HG02943 (cell line): ENCODE measurements around the gene EFNA2.

Experiments
- ATAC-seq: cut with Tn5 transposase; IDR thresholded peaks from one replicate; pipeline ENCODE4 v1.9.1; 2021; ENCODE audit warnings: mild to moderate bottlenecking, low read depth, moderate library complexity; ENCODE audit not compliant: unreplicated experiment

EFNA2 gene

DNA sequence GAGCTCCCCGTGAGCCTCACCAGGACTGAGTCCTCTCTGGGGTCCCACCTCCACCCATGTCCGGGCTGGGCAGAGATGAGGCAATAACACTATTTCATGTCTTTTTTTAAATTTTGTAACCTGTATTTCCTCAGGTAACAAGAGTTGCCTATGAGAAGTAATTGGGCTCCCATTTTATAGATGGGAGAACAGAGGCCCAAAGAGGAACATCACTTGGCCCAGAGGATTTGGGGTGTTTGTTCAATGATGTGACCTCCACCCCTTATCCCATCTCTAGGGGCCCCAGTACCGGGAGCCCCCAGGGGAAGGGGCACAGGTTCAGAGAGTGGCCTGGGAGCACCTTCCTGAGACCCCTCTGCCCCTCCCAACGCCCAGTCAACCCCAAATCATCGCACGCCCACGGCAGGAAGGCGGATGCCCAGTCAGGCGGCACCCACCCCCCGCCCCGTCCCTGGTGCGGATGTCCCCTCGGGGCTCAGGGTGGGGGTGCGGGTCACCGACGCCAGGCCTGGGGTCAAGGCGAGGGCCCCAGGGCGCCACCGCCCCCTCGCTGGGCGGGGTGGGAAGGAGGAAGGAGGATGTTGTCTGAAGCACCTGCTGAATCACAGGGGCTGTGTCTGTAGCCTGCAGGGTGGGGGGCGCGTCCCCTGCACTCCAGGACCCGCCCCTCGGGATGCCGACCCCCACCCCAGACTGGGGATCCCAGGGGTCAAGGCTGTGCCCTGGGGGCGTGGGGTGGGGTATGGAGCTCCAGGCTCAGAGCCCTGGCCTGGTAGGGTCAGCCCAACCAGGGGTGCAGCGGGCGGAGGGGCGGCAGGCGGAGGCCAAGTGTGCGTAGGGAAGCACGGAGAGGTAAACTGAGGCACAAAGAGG is 25.6 kb upstream of the EFNA2 start:
- ATAC-seq, result no peak

DNA sequence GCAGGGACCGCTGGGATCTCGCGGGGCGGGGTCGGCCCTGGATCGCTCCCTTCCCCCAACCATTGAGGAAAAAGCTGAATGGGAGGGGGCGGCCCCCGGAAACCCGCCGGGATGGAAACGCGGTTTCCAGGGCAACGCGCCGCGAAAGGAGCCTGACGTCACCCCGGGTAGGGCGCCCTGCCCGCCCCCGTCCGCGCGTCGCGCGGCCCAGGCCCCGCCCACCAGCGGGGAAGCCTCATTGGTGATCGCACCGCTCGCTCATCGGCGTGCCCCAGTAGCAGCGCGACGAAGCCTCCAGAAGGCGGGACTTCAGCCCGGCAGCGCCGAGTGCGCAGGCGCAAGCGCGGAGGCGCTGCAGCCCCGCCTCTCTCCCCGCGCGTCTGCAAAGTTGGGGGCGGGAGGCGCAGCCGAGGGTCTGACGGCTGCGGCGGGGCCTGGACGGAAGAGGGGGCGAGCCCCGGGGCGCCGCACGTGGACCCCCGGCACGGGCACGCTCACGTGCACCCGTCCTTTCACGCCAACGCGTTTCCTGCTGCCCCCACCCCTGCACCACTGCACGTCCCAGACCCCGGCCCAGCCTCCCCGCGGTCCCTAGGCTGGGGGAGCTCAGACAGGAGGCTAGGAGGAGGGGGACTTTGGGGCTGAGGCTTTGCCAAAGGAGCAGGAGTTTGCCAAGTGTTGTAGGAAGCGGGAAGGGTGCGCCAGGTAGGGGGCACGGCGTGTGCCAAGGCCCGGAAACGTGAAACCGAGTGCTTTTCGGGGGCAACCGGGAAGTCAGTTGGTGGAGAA is 24.7 kb upstream of the EFNA2 start:
- peak; percentile 49 for ATAC-seq

DNA sequence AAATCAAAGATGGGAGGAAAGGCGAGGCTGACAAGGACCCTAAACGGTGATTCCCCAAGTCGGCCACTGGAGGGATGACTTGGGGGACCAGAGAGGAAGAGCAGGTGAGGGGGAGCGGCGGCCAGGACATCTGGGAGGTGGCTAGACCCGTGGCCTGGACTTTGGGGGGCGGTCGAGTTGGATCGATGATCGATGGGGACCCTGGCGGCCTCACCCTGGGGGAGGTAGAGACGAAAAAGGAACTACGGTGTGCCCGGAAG is 24.2 kb upstream of the EFNA2 start:
- no peak for ATAC-seq

DNA sequence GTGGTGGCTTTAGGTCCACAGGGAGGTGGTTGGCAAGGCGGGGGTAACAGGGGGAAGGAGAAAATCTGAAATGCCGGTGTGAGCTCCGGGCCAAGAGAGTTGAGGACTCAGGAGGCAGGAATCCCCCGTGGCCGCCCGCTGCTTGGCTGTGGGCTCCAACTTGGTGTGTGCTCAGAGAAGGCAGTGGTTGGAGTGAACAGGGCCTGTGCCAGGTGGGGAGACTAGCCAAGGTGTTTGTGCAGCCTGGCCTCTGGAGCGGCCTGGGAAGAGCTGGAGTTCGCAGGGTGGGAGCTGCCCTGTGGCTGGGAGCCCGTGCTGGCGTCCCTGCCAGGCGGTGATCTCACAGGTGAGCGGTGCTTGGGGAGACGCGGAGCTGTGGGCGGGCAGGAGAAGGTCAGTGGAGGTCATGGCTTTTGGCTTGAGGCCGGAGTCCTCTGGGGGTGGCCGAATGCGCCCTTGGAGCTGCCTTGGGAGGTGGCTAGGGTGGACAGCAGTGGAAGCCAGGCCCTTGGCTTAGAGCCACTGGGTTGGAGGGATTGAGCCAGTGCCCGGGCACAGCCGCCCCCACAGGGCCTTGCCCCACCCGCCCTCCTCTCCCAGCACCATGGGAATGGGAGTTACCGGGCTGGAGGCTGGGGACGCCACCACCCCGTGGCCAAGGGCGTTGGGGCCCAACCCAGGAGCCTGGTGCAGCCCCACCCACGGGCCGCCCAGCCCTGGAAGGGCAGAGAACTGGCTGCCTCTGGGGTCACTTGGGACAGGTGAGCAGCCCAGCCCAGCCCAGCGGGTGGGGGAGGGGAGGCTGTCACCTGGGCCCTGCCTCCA is 23.7 kb upstream of the EFNA2 start:
- ATAC-seq, result no peak

DNA sequence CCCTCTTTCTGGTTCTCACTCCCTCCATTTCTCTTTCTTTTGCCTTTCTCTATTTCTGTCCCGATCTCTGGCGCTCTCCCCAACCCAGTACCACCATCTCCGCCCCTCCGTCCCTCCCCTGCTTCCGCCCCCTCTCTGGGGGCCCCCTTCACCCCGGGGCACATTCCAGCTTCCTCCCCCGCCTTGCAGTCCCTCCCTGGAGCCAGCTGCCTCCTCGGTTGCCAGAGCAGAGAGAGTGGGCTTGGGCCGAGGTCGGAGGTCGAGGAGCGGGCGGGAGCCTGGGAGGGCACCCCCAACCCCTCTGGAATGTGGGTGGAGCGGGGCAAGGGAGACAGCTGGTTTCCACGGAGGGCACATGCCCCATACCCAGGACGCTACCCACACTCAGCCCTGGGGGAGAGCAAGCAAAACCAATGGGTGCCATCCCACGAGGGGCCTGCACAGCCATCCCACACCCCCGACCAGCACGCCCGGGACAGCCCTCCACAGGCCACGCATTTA is 23.0 kb upstream of the EFNA2 start:
- ATAC-seq, result no peak

DNA sequence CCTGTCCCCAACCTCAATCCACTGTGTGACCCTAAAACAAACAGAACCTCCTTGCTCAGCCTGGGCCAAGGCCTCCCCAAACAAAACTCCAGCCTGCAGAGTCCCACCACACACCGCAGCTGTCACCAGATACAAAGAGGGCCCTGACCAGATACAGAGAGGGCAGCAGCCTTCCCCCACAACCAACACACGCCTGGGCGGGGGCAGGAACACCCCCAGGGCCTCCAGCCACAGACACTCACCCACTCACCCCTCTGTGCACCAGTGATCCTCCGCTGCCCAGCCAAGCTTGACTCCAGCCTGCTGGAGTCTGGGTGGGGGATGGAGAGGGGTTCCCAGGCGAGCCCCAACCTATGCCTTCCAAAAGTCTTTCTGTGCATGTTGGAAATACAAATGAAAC is 22.5 kb upstream of the EFNA2 start:
- no peak for ATAC-seq

DNA sequence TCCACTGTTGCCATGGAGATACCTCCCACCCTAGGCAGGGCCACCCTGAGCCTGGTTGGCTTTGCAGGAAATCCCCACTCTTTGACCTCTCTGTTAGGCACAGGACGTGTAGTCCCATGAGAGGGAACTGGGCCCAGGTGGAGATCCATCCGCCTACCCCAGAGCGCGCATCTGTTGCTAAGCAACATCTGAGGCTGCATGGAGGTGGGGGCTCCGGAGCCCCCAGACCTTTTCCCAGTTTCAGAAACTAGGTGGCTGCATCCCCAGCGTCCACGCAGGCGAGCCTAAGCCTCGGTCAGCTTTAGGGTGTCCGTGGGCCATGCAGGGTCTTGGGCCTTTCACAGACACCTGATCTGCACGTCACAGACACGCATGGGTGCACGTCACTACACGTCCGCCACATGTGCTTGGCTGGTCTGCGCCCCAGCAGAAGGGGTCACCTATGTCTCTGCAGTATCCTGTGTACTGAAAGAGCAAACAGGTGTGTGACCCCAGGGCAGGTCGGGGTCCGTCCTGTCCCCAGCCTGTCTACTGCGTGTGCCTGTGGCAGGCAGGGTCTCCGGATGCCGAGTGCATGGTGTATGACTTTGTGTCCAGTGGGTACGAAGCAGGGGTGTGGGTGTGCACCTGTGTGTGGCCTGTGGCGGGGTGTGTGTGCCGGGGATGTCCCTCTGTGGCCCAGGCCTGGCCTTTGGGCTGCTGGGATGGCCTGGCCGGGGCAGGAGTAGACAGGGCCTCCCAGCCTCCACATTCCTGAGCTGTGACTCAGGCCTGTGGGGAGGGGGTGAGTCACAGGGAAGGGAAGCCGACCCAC is 20.7 kb upstream of the EFNA2 start:
- no peak for ATAC-seq

DNA sequence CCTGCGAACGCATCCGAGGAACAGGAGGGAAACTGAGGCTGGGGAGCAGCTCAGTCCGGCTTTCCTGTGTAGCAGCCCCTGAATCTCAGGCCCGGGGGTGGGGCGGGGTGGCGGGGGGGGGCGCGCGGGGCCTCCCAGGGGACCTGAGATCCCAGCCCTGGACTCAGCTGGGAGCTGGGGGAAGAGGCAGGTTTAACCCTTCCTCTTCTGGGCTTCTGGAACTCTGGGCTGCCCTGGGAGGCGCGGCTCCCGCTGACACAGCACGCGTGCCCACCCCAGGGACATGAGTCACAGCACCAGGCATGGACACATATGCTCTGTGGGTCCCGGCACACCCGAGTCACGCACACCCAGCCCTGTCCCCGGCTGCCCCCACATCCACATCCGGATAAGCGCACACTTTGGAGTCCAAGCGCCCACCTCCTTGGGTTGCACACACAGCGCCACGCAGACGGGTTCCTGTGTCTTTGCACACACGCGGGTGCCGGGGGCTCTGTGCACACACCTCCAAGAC is 20.0 kb upstream of the EFNA2 start:
- ATAC-seq, result no peak

DNA sequence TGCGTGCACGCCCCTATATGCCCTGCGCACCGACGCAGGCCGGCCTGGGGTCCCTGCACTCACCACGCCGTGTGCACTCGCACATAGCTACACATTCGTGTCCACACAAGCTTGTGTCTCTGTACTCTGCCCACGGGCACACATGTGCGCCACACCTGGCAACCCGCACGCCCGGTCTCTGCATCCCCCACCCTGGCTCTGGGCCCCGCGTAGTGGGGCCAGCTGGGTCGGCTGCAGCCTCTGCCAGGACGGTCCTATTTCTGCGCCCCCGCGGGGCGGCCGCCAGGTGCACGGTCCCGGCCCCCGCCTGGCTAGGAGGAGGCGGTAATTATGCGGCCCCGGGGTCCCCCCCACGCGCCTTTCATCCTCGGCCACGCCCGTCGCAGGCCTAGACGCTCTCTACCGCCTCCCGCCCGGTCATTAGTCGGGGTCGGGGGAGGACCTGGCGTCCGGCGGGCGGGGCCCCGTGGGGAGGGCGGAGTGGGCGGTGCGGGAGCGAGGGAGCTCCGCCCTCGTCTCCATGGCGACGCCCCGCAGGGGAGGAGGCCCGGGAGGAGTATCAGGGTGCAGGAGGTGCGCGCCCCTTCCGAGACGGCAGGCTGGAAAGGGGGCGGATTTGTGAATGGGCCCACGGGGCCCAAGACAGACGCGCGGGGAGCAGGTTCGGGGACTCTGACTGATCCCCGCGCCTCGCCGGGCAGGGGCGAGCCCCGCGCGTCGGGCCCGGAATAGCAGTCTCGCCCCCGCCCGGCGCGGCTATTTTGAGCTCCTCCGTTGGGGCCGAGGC is 19.4 kb upstream of the EFNA2 start:
- ATAC-seq, result peak; percentile 29

DNA sequence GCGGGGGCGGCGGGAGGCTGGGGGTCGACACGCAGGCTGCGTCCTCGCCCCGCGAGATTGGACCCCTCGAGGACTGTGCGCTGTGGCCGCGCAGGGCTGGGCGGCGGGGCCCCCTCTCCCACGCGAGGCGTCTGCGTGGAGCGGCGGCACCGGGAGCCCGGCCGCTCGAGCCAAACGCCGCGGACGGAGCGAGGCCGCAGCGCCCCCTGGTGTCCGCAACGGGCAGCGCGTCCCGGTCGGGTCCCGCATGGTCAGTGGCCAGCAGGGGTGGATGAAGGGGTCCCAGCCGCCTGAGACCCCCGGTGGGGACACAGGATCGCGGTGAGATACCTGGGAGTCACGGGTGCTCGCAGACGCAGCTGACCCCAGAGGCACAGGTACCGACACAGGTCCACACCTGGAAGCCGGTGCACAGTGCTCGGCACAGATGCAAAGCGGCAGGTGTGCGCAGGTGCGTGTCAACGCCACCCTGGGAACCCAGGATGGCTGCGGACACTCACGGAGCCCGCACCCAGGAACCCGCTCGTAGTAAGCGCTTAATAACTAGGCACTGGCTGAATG is 18.7 kb upstream of the EFNA2 start:
- ATAC-seq, result peak; percentile 21

DNA sequence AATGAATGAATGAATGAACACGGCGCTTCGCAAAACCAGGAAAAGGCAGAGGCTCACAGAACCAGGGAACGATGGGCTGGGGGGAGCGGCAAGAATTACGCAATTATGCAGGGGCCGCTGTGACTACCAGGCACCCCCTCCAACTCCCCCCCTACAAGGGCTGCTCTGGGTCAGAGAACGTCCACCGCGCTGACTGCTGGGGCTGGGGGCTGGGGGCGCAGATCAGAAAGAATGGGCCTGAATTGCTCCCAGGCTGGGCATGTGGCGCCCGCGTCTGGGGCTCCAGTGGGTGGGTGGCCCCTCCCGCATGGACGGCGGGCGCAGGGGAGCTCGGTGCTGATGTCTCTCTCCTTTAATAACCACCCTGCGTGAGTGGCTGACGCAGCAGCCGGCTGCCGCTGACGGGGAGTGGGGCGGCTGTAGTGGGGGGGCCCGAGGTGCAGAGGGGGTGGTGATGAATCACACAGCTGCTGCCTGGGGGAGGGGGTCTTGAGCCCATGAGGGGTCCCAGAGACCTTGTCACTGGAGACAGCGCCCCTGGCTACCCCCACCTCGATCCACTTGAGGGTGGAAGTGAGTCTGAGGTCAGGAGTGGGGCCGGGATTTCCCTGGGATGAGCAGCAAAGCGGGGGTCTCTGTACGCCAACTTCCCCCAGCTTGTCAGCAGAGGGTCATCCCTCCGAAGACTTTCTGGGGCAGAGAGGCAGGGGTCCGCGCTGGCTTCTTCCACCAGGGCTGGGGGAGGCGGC is 18.0 kb upstream of the EFNA2 start:
- no peak for ATAC-seq

DNA sequence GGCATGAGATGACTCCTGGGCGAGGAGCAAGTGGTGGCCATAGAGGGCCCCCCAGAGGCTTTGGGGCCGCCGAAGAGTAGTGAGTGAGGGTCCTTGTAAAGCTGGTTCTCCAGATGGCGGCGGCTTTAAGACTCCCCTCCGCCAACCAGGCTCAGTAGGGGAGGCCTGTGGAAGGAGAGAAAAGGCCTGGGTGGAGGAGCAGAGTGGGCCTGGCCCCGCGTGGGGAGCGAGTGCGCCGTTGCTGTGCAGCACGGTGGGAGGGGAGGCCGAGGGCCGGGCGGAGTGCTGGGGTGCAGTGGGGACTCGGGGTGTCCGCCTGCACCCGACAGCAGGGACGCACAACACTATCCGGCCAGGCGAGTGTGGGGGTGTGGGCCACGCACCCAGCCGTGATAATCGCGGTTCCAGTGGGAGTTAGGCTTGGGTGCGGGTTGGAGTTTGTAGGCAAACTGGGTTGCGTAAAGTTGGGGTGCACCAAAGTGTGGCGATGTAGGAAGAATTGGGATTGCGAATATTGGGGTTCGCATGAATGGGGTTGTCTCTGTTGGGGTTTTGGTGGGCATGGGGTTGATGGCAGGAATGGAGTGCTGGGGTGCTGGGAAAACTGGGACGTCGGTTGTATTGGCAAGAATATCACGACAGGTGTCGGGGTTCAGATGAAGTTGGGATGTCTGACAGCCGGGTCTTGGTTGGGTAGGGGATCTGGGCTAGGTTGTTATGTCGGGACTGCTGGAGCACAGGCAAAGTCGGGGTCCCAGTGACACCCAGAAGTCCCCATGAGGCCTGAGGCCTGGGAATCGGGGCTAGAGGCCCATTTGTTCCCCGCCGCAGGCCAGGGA is 17.2 kb upstream of the EFNA2 start:
- ATAC-seq, result no peak

DNA sequence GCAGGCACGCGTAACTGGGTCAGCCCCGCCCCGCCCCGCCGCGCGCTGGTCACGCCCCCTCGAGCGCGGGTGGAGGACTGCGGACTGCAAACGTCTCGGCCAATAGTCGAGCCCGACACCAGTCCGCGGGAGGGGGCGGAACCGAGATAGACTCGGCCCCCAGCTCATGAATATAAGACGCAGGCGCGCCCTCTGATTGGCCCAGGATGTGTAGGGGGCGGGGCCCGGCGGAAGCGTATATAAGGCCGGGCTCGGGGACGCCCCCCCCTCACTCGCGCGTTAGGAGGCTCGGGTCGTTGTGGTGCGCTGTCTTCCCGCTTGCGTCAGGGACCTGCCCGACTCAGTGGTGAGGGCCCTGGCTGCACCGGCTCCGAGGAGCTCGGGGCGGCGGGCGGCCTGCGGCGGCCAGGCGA is 16.6 kb upstream of the EFNA2 start, which contains the start of gene CIRBP:
Gene CIRBP, plus strand, starts transcription at position 268 of the 413 bp plus-strand sequence. CDS start 1,602 bp downstream, outside the sequence.
- peak; percentile 44 for ATAC-seq

DNA sequence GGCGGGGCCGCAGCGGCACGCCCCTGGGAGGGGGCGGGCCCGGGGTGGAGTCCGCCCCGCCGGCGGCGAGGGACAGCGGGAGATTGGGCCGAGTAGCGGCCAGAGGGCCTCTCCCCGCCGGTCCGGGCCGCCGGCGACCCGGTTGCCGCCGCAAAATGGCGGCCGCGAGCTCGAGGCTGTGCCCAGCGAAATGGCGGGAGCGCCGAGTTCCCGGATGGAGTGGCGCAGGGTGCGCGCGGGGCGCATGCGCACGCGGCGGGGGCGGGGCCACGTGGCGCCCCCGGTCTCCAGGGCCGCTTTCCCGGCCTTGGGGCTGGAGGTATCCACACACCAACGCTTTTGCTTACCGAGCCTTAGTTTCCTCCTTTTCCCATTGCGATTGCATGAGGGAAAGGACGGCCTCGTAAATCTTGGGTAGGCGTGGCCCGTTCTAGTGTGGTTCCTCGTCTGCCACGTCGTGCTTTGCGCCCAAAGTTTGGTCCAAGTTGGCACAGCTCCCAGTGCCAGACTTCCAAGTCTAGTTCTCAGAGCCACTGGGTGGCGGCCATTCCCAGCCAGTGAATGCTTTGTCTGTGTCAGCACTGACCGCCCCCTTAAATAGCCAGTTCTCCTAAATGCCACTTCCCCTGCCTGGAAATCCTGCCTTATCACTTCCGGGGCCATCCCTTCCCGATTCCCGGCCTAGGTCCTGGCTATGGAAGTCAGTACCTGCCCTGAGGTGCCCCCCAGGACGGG is 16.0 kb upstream of the EFNA2 start:
- peak; percentile 16 for ATAC-seq

DNA sequence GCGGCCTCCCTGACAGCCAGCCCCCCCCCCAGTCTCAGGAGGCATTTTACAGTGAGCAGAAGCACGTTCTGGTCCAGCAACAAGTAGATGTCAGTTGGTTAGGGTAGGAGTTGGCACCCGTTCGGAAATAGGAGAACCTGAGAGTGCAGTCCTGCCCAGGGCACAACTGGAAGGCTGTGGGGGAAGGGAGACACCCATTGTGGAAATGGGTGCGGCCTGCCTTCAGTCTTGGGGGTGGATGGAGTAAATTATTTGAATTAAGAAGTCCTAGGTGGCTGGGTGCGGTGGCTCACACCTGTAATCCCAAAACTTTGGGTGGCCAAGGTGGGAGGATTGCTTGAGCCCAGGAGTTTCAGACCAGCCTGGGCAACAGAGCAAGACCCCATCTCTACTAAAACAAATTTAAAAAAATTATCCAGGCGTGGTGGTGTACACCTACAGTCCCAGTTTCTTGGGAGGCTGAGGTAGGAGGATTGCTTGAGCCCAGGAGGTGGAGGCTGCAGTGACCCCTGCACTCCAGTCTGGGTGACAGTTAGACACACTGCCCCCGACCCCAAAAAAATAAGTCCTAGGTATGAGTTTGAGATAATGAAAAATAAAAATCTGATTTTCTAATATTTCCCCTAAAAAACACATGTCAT is 15.3 kb upstream of the EFNA2 start:
- no peak for ATAC-seq
